HCT116 (cell line): ENCODE data around the gene TMEM203.

ENCODE experiments used
- CTCF ChIP-seq, 3 experiments: fragments of 200-600 bp in 1 of 3; sonication (generic) in 1 of 3; IDR thresholded peaks in 2 of 3; conservative IDR thresholded peaks in 1 of 3; 2 replicates each; pipeline ENCODE4 v1.5.1; 2012 to 2017; ENCODE audit warnings: low read depth in 2 of 3, low read length in 2 of 3, antibody characterized with exemption in 1 of 3, borderline replicate concordance in 1 of 3, control low read depth in 1 of 3, mild to moderate bottlenecking in 1 of 3, mixed read lengths in 1 of 3, mixed run types in 1 of 3, moderate library complexity in 1 of 3; ENCODE audit not compliant: insufficient read depth in 1 of 3
- RAD21 ChIP-seq: IDR thresholded peaks from 2 replicates; pipeline ENCODE4 v1.6.1; 2012; ENCODE audit warnings: low read depth, mild to moderate bottlenecking

DNA sequence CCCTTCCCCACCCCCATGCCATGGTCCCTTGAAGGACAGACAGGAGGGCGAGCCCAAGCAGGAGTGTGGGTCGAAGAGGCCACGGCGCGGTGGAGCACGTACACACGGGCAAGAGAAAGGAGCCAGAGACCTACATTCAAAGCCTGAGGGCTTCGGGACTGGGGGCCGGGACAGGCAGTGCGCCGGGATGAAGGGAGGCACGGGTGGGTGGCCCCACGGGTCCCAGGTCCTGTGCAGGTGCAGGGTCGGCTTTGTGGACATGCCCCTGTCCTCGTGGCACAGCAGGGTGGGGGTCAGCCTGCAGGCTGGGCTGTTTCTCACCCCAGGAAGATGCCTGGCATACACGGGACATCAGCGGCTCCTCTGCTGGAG is 45.4 kb downstream of the TMEM203 start:
- TF ChIP-seq CTCF (IDR thresholded peaks at IDR 0.05 in 2 of 3, conservative IDR thresholded peaks at IDR 0.05 in 1 of 3; ENCODE audit: borderline replicate concordance in 1 of 3, insufficient read depth in 1 of 3, low read depth in 2 of 3, low read length in 2 of 3) (no peak), RAD21 (no peak)
